Ascending aorta (tissue), 2 donors: ENCODE measurements around the gene STK36. TPM values are rescaled to one million over a fixed set of nuclear protein-coding genes. Genes with fewer than 3 reads are reported as not detected.

Experiments used
- DNase-seq, 2 donors: peaks; one replicate each; pipeline ENCODE4 v3.0.0-alpha.2; 2019; ENCODE audit warnings: low spot score in 2 of 2
- H3K27ac ChIP-seq, 2 donors: fragments of 200-600 bp; sonication (generic); one replicate each; pipeline ENCODE4 v1.5.1; 2016 to 2017; ENCODE audit warnings: mild to moderate bottlenecking in 1 of 2
- H3K27me3 ChIP-seq: fragments of 200-600 bp; sonication (generic); one replicate; pipeline ENCODE4 v1.5.1; 2017
- H3K36me3 ChIP-seq, 2 donors: fragments of 200-600 bp; sonication (generic); one replicate each; pipeline ENCODE4 v1.5.1; 2016
- H3K4me1 ChIP-seq, 2 donors: fragments of 200-600 bp; sonication (generic); one replicate each; pipeline ENCODE4 v1.5.1; 2016 to 2017; ENCODE audit warnings: mild to moderate bottlenecking in 1 of 2
- H3K4me3 ChIP-seq, 2 donors: fragments of 200-600 bp; sonication (generic); one replicate each; pipeline ENCODE4 v1.5.1; 2016 to 2017; ENCODE audit warnings: mild to moderate bottlenecking in 1 of 2
- H3K9me3 ChIP-seq, 2 donors: fragments of 200-600 bp; sonication (generic); one replicate each; pipeline ENCODE4 v1.5.1; 2016
- intact Hi-C: fragments of 100-400 bp; cut with DNase I; formaldehyde crosslinking; loops from one replicate; pipeline ENCODE4 v1.15.1; 2023
- total RNA-seq: library from RNA; depleted of rRNA; stranded (reverse); fragments of >200 nt; gene quantifications from one replicate; pipeline ENCODE4 v1.1.0, GENCODE V29; 2016
- TF ChIP-seq, protein P1 (sequence below), 3 experiments: fragments of 200-600 bp in 2 of 3; fragments of 450-650 bp in 1 of 3; sonication (generic) in 2 of 3; IDR thresholded peaks; one replicate each; pipeline ENCODE4 v1.5.1; 2016 to 2019; ENCODE audit warnings: antibody characterized with exemption in 3 of 3, mild to moderate bottlenecking in 1 of 3, moderate library complexity in 1 of 3

Gene STK36
- total RNA-seq, 1 donor from 2014 or later = 17.7 TPM

DNA sequence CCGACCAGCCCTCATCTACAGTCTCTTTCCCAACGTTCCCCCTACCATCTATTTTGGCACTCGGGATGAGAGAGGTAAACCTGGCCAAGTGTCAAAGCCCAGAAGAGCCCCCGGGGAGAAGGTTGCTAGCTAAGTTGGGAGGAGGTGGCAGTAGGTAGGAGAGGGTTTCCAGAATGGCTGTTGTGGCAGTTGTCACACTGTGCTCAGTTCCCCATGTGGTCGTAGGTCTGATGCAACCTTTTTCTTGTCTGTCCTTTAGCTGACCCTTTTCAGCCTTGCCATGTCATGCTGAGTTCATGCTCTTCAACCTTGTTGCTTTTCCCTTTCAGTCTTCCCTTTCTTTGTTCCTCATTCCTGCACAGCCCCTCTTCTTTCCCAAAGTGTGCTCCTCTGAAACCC is 73.3 kb downstream of the STK36 start:
- TF ChIP-seq, protein P1, sequence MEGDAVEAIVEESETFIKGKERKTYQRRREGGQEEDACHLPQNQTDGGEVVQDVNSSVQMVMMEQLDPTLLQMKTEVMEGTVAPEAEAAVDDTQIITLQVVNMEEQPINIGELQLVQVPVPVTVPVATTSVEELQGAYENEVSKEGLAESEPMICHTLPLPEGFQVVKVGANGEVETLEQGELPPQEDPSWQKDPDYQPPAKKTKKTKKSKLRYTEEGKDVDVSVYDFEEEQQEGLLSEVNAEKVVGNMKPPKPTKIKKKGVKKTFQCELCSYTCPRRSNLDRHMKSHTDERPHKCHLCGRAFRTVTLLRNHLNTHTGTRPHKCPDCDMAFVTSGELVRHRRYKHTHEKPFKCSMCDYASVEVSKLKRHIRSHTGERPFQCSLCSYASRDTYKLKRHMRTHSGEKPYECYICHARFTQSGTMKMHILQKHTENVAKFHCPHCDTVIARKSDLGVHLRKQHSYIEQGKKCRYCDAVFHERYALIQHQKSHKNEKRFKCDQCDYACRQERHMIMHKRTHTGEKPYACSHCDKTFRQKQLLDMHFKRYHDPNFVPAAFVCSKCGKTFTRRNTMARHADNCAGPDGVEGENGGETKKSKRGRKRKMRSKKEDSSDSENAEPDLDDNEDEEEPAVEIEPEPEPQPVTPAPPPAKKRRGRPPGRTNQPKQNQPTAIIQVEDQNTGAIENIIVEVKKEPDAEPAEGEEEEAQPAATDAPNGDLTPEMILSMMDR (IDR thresholded peaks at IDR 0.05) = no peak
- Histone ChIP-seq H3K4me1 (no peaks in the 10 kb centered on the region), H3K27ac (no peak overlapping the region), H3K36me3 (peaks cover 26 to 65% of the 10 kb centered on the region in 2 donors), H3K27me3 (no peaks in the 10 kb centered on the region), H3K9me3 (no peaks in the 10 kb centered on the region), H3K4me3 (no peak overlapping the region)
- no peak for DNase-seq
- intact Hi-C loops = no loop called here

DNA sequence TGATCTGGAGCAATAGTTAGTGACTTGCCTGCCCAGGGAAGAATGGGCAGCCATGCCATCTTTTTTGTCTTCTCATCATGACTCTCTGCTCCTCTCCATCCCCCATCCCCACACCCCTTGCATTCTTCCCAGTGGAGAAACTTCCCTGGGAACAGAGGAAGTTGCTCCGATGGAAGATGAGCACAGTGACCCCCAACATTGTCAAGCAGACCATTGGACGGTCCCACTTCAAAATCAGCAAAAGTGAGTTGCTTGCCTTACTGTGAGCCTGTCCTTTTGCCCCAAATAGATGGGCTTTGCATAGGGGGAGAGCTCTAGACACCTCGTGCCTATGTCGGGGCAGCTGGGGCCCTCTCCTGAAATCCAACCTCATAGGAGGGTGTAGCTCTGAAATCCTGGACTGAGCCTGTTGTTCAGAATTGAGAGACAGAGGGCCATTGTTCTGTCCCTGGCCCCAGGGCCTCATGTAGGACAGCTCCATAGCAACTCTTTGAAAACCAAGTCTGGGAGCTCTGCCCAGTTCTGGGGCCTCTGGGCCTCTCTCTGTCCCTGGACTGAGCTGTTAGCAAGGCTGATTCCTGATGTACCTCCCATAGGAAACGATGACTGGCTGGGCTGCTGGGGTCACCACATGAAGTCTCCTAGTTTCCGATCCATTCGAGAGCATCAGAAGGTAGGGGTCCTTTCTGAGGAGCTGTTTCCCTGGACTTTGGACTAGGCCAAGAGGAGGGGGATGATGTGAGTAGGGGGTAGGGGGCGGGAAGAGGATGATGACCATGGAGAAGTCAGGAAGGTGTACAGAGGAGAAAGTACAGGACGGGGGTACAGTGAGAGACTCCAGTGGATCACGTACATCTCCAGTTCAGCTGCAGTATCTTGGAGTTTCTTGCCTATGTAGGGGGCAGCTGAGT is 73.9 kb downstream of the STK36 start:
- Histone ChIP-seq H3K9me3 (no peaks in the 10 kb centered on the region), H3K4me1 (no peaks in the 10 kb centered on the region), H3K36me3 (peaks cover 33 to 66% of the 10 kb centered on the region in 2 donors), H3K27ac (no peak overlapping the region), H3K4me3 (no peak overlapping the region), H3K27me3 (no peaks in the 10 kb centered on the region)
- intact Hi-C loops = no loop called here
- no peak for DNase-seq
- TF ChIP-seq, protein P1 (IDR thresholded peaks at IDR 0.05) = no peak

DNA sequence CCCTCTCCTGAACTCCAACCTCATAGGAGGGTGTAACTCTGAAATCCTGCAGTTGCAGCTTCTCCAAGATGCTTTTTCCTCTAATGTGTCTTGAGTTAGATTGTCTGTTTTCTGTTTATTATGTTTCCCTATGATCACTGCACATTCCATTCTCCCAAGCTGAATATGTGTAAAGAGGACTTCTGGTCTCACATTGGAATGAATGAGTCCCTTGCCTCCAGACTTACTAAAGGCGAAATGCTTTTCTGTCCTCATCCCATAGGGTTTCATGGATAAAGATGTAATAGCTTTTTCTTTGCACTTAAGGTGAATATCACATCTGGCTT is 74.5 kb downstream of the STK36 start:
- DNase-seq = no peak
- no peaks in the 10 kb centered on the region for H3K4me1 ChIP-seq
- peaks cover 33 to 64% of the 10 kb centered on the region in 2 donors for H3K36me3 ChIP-seq
- no peak overlapping the region for H3K4me3 ChIP-seq
- H3K9me3 ChIP-seq = no peaks in the 10 kb centered on the region
- intact Hi-C loops = no loop called here
- no peak overlapping the region for H3K27ac ChIP-seq
- H3K27me3 ChIP-seq = no peaks in the 10 kb centered on the region
- TF ChIP-seq, protein P1 (IDR thresholded peaks at IDR 0.05) = no peak

DNA sequence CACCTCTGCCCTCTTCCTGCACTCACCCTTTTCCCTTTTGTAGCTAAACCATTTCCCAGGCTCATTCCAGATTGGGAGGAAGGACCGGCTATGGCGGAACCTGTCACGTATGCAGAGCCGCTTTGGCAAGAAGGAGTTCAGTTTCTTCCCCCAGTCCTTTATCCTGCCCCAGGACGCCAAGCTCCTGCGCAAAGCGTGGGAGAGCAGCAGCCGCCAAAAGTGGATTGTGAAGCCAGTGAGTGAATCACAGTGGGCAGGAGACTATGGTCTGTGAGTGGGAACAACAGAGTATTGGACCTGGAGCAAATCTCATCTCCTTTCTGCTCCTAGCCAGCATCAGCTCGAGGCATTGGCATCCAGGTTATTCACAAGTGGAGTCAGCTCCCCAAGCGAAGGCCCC is 75.1 kb downstream of the STK36 start:
- TF ChIP-seq, protein P1 (IDR thresholded peaks at IDR 0.05) = no peak
- Histone ChIP-seq H3K36me3 (peaks cover 34 to 66% of the 10 kb centered on the region in 2 donors), H3K27ac (no peak overlapping the region), H3K9me3 (no peaks in the 10 kb centered on the region), H3K4me1 (no peaks in the 10 kb centered on the region), H3K4me3 (no peak overlapping the region), H3K27me3 (no peaks in the 10 kb centered on the region)
- intact Hi-C loops = no loop called here
- no peak for DNase-seq

DNA sequence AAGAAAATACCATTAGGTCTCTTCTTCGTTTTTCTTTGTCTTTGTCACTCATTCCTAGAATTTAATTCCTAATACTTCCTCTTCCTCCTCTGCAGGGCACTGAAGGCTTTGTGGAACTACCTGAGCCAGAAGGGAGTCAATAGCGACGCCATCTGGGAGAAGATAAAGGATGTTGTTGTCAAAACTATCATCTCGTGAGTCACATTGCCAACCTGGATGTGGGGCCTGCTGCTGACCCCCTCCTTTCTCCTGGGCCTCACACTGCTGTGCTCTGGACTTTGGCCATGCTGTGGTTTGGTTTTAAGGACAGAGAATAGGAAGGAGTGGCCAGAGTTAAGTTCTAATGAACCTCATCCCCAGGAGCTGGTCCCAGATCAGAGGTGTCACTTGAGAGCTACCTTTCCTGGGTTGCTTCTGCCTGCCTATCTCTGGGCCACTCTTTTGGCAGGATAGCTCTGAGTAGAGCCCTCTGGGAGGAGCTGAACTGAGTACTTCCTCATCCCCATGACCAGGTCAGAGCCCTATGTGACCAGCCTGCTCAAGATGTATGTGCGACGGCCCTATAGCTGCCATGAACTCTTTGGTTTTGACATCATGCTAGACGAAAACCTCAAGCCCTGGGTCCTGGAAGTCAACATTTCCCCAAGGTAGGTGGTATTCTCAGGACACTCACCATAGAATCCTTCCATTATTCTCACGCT is 77.0 kb downstream of the STK36 start:
- peaks cover 52 to 81% of the 10 kb centered on the region in 2 donors for H3K36me3 ChIP-seq
- TF ChIP-seq, protein P1 (IDR thresholded peaks at IDR 0.05) = no peak
- H3K4me1 ChIP-seq = no peaks in the 10 kb centered on the region
- no peaks in the 10 kb centered on the region for H3K27me3 ChIP-seq
- H3K4me3 ChIP-seq = no peak overlapping the region
- H3K27ac ChIP-seq = no peak overlapping the region
- DNase-seq = no peak
- intact Hi-C loops = no loop called here
- H3K9me3 ChIP-seq = no peaks in the 10 kb centered on the region

Other genes with a start within 250 kb of the STK36 start
- gene USP37, start 103.7 kb upstream of the STK36 start, total RNA-seq = 11.8 TPM
- gene CNOT9, start 103.2 kb upstream of the STK36 start, total RNA-seq = 46.7 TPM
- 1.9 TPM for gene PLCD4, start 64.2 kb upstream of the STK36 start, total RNA-seq
- 79.7 TPM for gene ZNF142, start 12.5 kb upstream of the STK36 start, total RNA-seq
- 27.7 TPM for gene BCS1L, start 12.4 kb upstream of the STK36 start, total RNA-seq
- gene RNF25, start 84 bp upstream of the STK36 start, total RNA-seq = 36.0 TPM
- 93.4 TPM for gene TTLL4, start 38.7 kb downstream of the STK36 start, total RNA-seq
- 53.1 TPM for gene CYP27A1, start 110.1 kb downstream of the STK36 start, total RNA-seq
- gene PRKAG3, start 159.7 kb downstream of the STK36 start, total RNA-seq = not detected
- 1.2 TPM for gene WNT6, start 187.7 kb downstream of the STK36 start, total RNA-seq
- not detected for gene WNT10A, start 208.8 kb downstream of the STK36 start, total RNA-seq